Measurements from ENCODE around the gene LUZP2.

GRCh38 chr11:24598641-24599040 is 101.8 kb downstream of the LUZP2 start:
- TF ChIP-seq CTCF (IDR thresholded peaks at IDR 0.05) (no peak), POLR2A (IDR thresholded peaks at IDR 0.05) (no peak)
